ENCODE measurements around the gene FARSB.

Gene FARSB

GRCh38 chr2:222572264-222572721, 83.6 kb downstream of the FARSB start:
- Histone ChIP-seq H4K8ac (ENCODE audit: low read depth, low read length) (no peak overlapping the region), H3K18ac (ENCODE audit: low read length) (no peak overlapping the region), H2AFZ (ENCODE audit: insufficient read depth, low read length, poor library complexity) (no peak overlapping the region), H3K4ac (ENCODE audit: low read depth, low read length) (no peak overlapping the region), H3K4me3 (ENCODE audit: low read depth, low read length) (no peak overlapping the region), H2BK5ac (ENCODE audit: low read depth, low read length, poor library complexity) (no peak overlapping the region), H3K27ac (ENCODE audit: low read depth, low read length) (no peak overlapping the region), H3K4me1 (ENCODE audit: control insufficient read depth in 1 of 2, insufficient read depth in 2 of 2, low read length in 2 of 2) (peaks cover 0 to 5% of the 10 kb centered on the region in 2 experiments), H3K36me3 (ENCODE audit: control insufficient read depth in 1 of 2, insufficient read depth in 2 of 2, low read length in 2 of 2) (peaks cover 0 to 6% of the 10 kb centered on the region in 2 experiments), H3K27me3 (ENCODE audit: insufficient read depth, low read length) (no peaks in the 10 kb centered on the region), H2BK12ac (ENCODE audit: low read length) (no peak overlapping the region), H3K9ac (ENCODE audit: low read length) (no peak overlapping the region), H3K14ac (ENCODE audit: low read length) (no peak overlapping the region), H2BK120ac (ENCODE audit: insufficient read depth, low read length, poor library complexity) (no peak overlapping the region), H3K4me2 (ENCODE audit: low read length) (no peak overlapping the region), H4K91ac (ENCODE audit: low read depth, low read length) (no peak overlapping the region), H3K23ac (ENCODE audit: low read length) (no peak overlapping the region), H4K12ac (ENCODE audit: low read depth, low read length) (no peak overlapping the region), H2AK5ac (ENCODE audit: low read length) (no peak overlapping the region), H3K9me3 (ENCODE audit: insufficient read depth, low read depth, low read length) (no peaks in the 10 kb centered on the region), H3K79me2 (ENCODE audit: control insufficient read depth, insufficient read depth, low read length, poor library complexity) (no peaks in the 10 kb centered on the region), H3K79me1 (ENCODE audit: low read length) (no peaks in the 10 kb centered on the region)
- no CpG with 5 or more reads among the region's 6 CpGs for WGBS (ENCODE audit: extremely low coverage, insufficient coverage, insufficient read length)
- no peak for DNase-seq

DNA sequence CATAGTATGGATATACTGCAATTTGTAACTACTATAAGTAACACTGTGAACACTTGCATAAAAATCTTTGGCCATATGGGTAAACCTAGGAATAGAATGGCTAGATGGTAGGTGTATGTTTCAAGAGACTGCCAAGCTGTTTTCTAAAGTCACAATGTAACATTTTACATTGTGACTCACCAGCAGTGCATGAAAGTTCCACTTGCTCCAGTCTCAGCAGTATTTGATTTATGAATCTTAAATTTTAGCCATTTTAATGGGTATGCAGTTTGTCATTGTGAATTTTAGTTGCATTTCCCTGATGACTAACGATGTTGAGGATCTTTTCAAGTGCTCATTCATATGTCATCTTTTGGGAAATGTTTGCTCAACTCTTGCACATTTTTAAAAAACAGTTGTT, 86.1 kb downstream of the FARSB start:
- H2BK120ac ChIP-seq (ENCODE audit: insufficient read depth, low read length, poor library complexity) = no peak overlapping the region
- H3K27me3 ChIP-seq (ENCODE audit: insufficient read depth, low read length) = no peaks in the 10 kb centered on the region
- no peak overlapping the region for H4K8ac ChIP-seq (ENCODE audit: low read depth, low read length)
- no peak overlapping the region for H3K4me3 ChIP-seq (ENCODE audit: low read depth, low read length)
- H2AFZ ChIP-seq (ENCODE audit: insufficient read depth, low read length, poor library complexity) = no peak overlapping the region
- H3K4me2 ChIP-seq (ENCODE audit: low read length) = no peak overlapping the region
- H3K79me1 ChIP-seq (ENCODE audit: low read length) = no peaks in the 10 kb centered on the region
- H3K27ac ChIP-seq (ENCODE audit: low read depth, low read length) = no peak overlapping the region
- no peaks in the 10 kb centered on the region for H3K79me2 ChIP-seq (ENCODE audit: control insufficient read depth, insufficient read depth, low read length, poor library complexity)
- H3K9me3 ChIP-seq (ENCODE audit: insufficient read depth, low read depth, low read length) = no peaks in the 10 kb centered on the region
- H4K91ac ChIP-seq (ENCODE audit: low read depth, low read length) = no peak overlapping the region
- H4K12ac ChIP-seq (ENCODE audit: low read depth, low read length) = no peak overlapping the region
- no peak overlapping the region for H2AK5ac ChIP-seq (ENCODE audit: low read length)
- peaks cover 0 to 5% of the 10 kb centered on the region in 2 experiments for H3K4me1 ChIP-seq (ENCODE audit: control insufficient read depth in 1 of 2, insufficient read depth in 2 of 2, low read length in 2 of 2)
- no peak for DNase-seq
- no peak overlapping the region for H2BK5ac ChIP-seq (ENCODE audit: low read depth, low read length, poor library complexity)
- H3K4ac ChIP-seq (ENCODE audit: low read depth, low read length) = no peak overlapping the region
- no peak overlapping the region for H3K9ac ChIP-seq (ENCODE audit: low read length)
- H3K23ac ChIP-seq (ENCODE audit: low read length) = no peak overlapping the region
- H3K14ac ChIP-seq (ENCODE audit: low read length) = no peak overlapping the region
- H3K36me3 ChIP-seq (ENCODE audit: control insufficient read depth in 1 of 2, insufficient read depth in 2 of 2, low read length in 2 of 2) = peaks cover 0 to 8% of the 10 kb centered on the region in 2 experiments
- no CpG with 5 or more reads among the region's 1 CpG for WGBS (ENCODE audit: extremely low coverage, insufficient coverage, insufficient read length)
- H3K18ac ChIP-seq (ENCODE audit: low read length) = no peak overlapping the region
- no peak overlapping the region for H2BK12ac ChIP-seq (ENCODE audit: low read length)

DNA sequence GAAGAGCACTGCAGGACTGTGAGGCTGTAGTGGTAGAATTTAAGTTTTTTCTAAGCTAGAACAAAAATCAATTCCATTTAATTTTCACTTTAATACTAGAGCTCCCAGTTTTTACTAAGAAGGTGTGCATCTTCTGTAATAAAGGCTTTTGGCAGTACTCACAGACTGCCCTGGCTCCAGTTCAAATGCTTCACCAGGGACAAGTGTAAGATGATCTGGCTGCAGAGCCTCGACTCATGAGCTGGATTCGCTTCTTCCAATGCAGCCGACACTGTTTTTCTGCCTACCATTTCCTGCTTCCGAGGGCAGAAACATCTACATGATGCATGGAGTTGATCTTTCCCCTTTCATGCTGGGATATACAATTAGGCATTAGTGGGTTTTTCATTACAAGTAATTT, 87.0 kb downstream of the FARSB start:
- Histone ChIP-seq H3K4me3 (ENCODE audit: low read depth, low read length) (no peak overlapping the region), H2BK12ac (ENCODE audit: low read length) (no peak overlapping the region), H3K4me1 (ENCODE audit: control insufficient read depth in 1 of 2, insufficient read depth in 2 of 2, low read length in 2 of 2) (peaks cover 0 to 5% of the 10 kb centered on the region in 2 experiments), H4K91ac (ENCODE audit: low read depth, low read length) (no peak overlapping the region), H4K8ac (ENCODE audit: low read depth, low read length) (no peak overlapping the region), H2BK5ac (ENCODE audit: low read depth, low read length, poor library complexity) (no peak overlapping the region), H3K9me3 (ENCODE audit: insufficient read depth, low read depth, low read length) (no peaks in the 10 kb centered on the region), H3K14ac (ENCODE audit: low read length) (no peak overlapping the region), H3K23ac (ENCODE audit: low read length) (no peak overlapping the region), H4K12ac (ENCODE audit: low read depth, low read length) (no peak overlapping the region), H2BK120ac (ENCODE audit: insufficient read depth, low read length, poor library complexity) (no peak overlapping the region), H3K27ac (ENCODE audit: low read depth, low read length) (no peak overlapping the region), H3K79me2 (ENCODE audit: control insufficient read depth, insufficient read depth, low read length, poor library complexity) (no peaks in the 10 kb centered on the region), H3K18ac (ENCODE audit: low read length) (no peak overlapping the region), H3K4ac (ENCODE audit: low read depth, low read length) (no peak overlapping the region), H3K4me2 (ENCODE audit: low read length) (no peak overlapping the region), H2AFZ (ENCODE audit: insufficient read depth, low read length, poor library complexity) (no peak overlapping the region), H3K36me3 (ENCODE audit: control insufficient read depth in 1 of 2, insufficient read depth in 2 of 2, low read length in 2 of 2) (peaks cover 0 to 9% of the 10 kb centered on the region in 2 experiments), H3K79me1 (ENCODE audit: low read length) (no peaks in the 10 kb centered on the region), H3K9ac (ENCODE audit: low read length) (no peak overlapping the region), H2AK5ac (ENCODE audit: low read length) (no peak overlapping the region), H3K27me3 (ENCODE audit: insufficient read depth, low read length) (no peaks in the 10 kb centered on the region)
- no CpG with 5 or more reads among the region's 4 CpGs for WGBS (ENCODE audit: extremely low coverage, insufficient coverage, insufficient read length)
- DNase-seq = no peak

- Histone ChIP-seq H3K79me2 (ENCODE audit: control insufficient read depth, insufficient read depth, low read length, poor library complexity) (no peaks in the 10 kb centered on the region), H3K23ac (ENCODE audit: low read length) (no peak overlapping the region), H3K9ac (ENCODE audit: low read length) (no peak overlapping the region), H3K27me3 (ENCODE audit: insufficient read depth, low read length) (no peaks in the 10 kb centered on the region), H3K18ac (ENCODE audit: low read length) (no peak overlapping the region), H4K91ac (ENCODE audit: low read depth, low read length) (no peak overlapping the region), H3K9me3 (ENCODE audit: insufficient read depth, low read depth, low read length) (no peaks in the 10 kb centered on the region), H3K27ac (ENCODE audit: low read depth, low read length) (no peak overlapping the region), H2AK5ac (ENCODE audit: low read length) (no peak overlapping the region), H2BK12ac (ENCODE audit: low read length) (no peak overlapping the region), H2BK120ac (ENCODE audit: insufficient read depth, low read length, poor library complexity) (no peak overlapping the region), H3K4me1 (ENCODE audit: control insufficient read depth in 1 of 2, insufficient read depth in 2 of 2, low read length in 2 of 2) (no peaks in the 10 kb centered on the region), H3K4ac (ENCODE audit: low read depth, low read length) (no peak overlapping the region), H2BK5ac (ENCODE audit: low read depth, low read length, poor library complexity) (no peak overlapping the region), H3K36me3 (ENCODE audit: control insufficient read depth in 1 of 2, insufficient read depth in 2 of 2, low read length in 2 of 2) (peaks cover 0 to 5% of the 10 kb centered on the region in 2 experiments), H4K12ac (ENCODE audit: low read depth, low read length) (no peak overlapping the region), H3K4me2 (ENCODE audit: low read length) (no peak overlapping the region), H2AFZ (ENCODE audit: insufficient read depth, low read length, poor library complexity) (no peak overlapping the region), H4K8ac (ENCODE audit: low read depth, low read length) (no peak overlapping the region), H3K4me3 (ENCODE audit: low read depth, low read length) (no peak overlapping the region), H3K79me1 (ENCODE audit: low read length) (no peaks in the 10 kb centered on the region), H3K14ac (ENCODE audit: low read length) (no peak overlapping the region)
- WGBS (ENCODE audit: extremely low coverage, insufficient coverage, insufficient read length) = no CpG with 5 or more reads among the region's 6 CpGs
- DNase-seq = no peak
These were observed 89.7 kb downstream of the FARSB start for GRCh38 chr2:222566229-222566628.

Measured in trophoblast cell (in vitro differentiated cells and primary cell).